SJCRH30 (cell line): ENCODE data around the gene PSORS1C2. TPM values are rescaled to one million over a fixed set of nuclear protein-coding genes. Genes with fewer than 3 reads are reported as not detected.

Source experiments
- DNase-seq, 2 experiments: peaks; one replicate each; pipeline ENCODE4 v3.0.0-alpha.2; 2015 to 2020
- H3K27ac ChIP-seq: fragments of 250-450 bp; sonication (Bioruptor Pico); 2 replicates; pipeline ENCODE4 v1.5.1; 2020; ENCODE audit warnings: mild to moderate bottlenecking, moderate library complexity
- H3K27me3 ChIP-seq: fragments of 250-450 bp; sonication (Bioruptor Pico); 2 replicates; pipeline ENCODE4 v1.5.1; 2020; ENCODE audit warnings: mild to moderate bottlenecking, moderate library complexity
- H3K36me3 ChIP-seq: fragments of 250-450 bp; sonication (Bioruptor Pico); 2 replicates; pipeline ENCODE4 v1.5.1; 2020; ENCODE audit warnings: mild to moderate bottlenecking, moderate library complexity
- H3K4me1 ChIP-seq: fragments of 250-450 bp; sonication (Bioruptor Pico); 2 replicates; pipeline ENCODE4 v1.5.1; 2020; ENCODE audit warnings: mild to moderate bottlenecking, moderate library complexity
- H3K4me3 ChIP-seq: fragments of 250-450 bp; sonication (Bioruptor Pico); 2 replicates; pipeline ENCODE4 v1.5.1; 2020; ENCODE audit warnings: mild to moderate bottlenecking, moderate library complexity
- H3K9me3 ChIP-seq: fragments of 250-450 bp; sonication (Bioruptor Pico); replicated peaks from 2 replicates; pipeline ENCODE4 v1.5.1; 2020; ENCODE audit warnings: mild to moderate bottlenecking, moderate library complexity
- total RNA-seq: library from RNA; depleted of rRNA; stranded (reverse); fragments of >200 nt; shearing (Covaris generic); gene quantifications from 2 replicates; pipeline ENCODE4 v1.2.3, GENCODE V29; 2014

PSORS1C2 gene
- total RNA-seq, 1 experiment from 2014 or later = not detected

DNA sequence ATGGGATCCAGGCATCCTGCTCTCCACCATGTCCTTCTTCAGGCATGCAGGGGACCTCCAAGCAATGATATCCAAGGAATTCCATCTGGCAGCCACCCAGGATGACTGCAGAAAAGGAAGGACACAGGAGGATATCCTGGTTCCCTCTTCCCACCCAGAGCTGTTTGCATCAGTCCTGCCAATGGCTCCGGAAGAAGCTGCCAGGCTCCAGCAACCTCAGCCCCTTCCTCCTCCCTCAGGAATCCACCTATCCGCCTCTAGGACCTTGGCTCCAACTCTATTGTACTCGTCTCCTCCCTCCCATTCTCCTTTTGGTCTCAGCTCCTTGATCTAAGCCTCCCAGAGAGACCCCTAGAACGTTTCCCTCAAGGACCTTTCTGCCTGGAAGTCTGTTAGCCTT, 733 bp upstream of the PSORS1C2 start:
- no peak for DNase-seq

DNA sequence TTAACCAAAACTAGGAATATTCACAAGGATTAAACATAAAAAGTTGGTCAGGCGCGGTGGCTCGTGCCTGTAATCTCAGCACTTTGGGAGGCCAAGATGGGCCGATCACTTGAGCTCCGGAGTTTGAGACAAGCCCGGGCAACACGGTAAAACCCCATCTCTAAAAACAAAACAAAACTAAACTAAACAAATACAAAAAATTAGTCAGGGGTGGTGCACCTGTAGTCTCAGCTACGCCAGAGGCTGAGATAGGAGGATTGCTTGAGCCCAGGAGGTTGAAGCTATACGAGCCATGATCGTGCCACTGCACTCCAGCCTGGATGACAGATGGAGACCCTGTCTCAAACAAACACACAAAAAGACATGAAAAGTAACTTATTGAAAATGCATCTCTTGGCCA, 3.2 kb downstream of the PSORS1C2 start:
- Histone ChIP-seq H3K9me3 (no peaks in the 10 kb centered on the region), H3K27me3 (no peaks in the 10 kb centered on the region), H3K4me1 (peaks cover 3% of the 10 kb centered on the region; the same call in 1 of the 2 replicates), H3K27ac (no peak overlapping the region), H3K4me3 (no peak overlapping the region), H3K36me3 (no peaks in the 10 kb centered on the region)
- no peak for DNase-seq

More for the DNA sequence above, 733 bp upstream of the PSORS1C2 start:
- no peaks in the 10 kb centered on the region for H3K27me3 ChIP-seq
- H3K4me1 ChIP-seq = peaks cover 22% of the 10 kb centered on the region
- H3K4me3 ChIP-seq = no peak overlapping the region
- H3K36me3 ChIP-seq = 0 out of 2 replicates have a peak, but pooled peaks cover 6% of the 10 kb centered on the region
- no peak overlapping the region for H3K27ac ChIP-seq
- no peaks in the 10 kb centered on the region for H3K9me3 ChIP-seq

DNA sequence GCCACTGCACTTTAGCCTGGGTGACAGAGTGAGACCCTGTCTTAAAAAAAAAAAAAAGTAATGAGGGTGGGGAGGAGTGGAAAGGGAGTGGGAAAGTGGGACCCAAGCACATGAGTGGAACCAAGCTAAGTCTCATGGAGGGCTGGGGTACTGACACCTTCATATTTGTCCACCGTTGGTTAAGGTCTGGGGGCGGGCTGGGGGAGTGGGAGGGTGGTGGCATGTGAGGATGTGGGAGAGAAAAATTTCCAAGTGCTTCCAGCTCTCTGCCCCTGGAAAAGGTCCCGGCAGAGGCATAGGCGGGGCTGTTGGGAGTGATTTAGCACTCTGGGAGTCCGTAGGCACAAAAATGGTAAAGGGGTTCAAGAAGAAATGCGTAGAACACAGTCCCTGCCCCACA, 6.1 kb downstream of the PSORS1C2 start:
- no peaks in the 10 kb centered on the region for H3K36me3 ChIP-seq
- no peaks in the 10 kb centered on the region for H3K9me3 ChIP-seq
- H3K4me1 ChIP-seq = peaks cover 2% of the 10 kb centered on the region; the same call in 1 of the 2 replicates
- no peak overlapping the region for H3K4me3 ChIP-seq
- H3K27me3 ChIP-seq = no peaks in the 10 kb centered on the region
- no peak for DNase-seq
- no peak overlapping the region for H3K27ac ChIP-seq

DNA sequence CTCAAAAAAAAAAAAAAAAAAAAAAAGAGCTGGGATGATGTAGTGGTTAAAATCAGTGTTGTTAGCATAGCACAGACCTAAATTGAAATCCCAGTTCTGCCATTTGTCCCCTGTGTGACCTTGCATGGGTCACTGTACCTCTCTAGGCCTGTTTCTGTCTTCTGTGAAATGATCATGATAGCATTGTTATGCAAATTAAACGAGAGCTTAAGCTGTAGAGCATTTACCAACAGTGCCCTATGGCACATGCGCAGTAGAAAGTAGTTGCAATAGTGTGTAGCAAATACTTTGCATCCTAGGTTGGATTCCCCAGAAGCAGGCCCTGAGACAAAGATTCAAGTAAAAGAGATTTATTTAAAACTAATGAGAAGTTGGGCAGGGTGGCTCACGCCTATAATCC, 7.3 kb downstream of the PSORS1C2 start:
- H3K4me3 ChIP-seq = no peak overlapping the region
- no peaks in the 10 kb centered on the region for H3K9me3 ChIP-seq
- H3K36me3 ChIP-seq = no peaks in the 10 kb centered on the region
- no peaks in the 10 kb centered on the region for H3K27me3 ChIP-seq
- H3K27ac ChIP-seq = no peak overlapping the region
- peaks cover 5% of the 10 kb centered on the region for H3K4me1 ChIP-seq
- DNase-seq = no peak

DNA sequence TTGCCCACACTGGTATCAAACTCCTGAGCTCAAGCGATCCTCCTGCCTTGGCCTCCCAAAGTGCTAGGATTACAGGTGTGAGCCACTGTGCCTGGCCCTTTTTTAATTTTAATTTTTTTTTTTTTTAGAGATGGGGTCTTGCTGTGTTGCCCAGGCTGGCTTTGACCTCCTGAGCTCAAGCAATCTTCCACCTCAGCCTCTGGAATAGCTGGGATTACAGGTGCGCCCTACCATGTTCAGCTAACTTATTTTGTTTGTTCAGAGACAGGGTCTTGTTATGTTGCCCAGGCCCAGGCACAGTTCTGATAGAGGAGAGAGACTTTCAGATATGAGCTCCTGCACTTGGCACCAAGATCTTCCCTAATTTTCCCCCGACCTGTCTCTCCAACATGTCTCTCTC, 8.1 kb downstream of the PSORS1C2 start:
- DNase-seq = no peak
- H3K27me3 ChIP-seq = no peaks in the 10 kb centered on the region
- no peaks in the 10 kb centered on the region for H3K9me3 ChIP-seq
- H3K27ac ChIP-seq = no peak overlapping the region
- H3K4me3 ChIP-seq = no peak overlapping the region
- no peaks in the 10 kb centered on the region for H3K36me3 ChIP-seq
- H3K4me1 ChIP-seq = peaks cover 13% of the 10 kb centered on the region

DNA sequence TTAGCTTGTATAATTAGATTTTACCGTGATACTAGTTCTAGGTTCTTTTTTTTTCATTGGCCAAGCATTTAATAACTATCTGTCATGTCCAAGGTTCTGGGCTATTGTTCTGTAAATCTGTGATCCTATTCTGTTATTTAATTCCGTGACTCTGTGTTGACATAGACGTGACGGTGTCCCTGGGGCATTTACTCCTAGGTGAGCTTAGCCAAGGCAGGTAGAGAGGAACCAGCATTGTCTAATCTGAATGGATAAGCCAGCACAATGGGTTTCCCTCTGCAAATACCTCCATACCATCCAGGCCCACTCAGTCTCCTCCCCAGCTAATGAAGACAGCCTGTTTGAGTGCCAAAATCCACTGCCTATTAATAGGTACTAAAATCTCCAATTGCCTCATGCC, 9.7 kb downstream of the PSORS1C2 start:
- no peak for DNase-seq
- no peaks in the 10 kb centered on the region for H3K9me3 ChIP-seq
- H3K27ac ChIP-seq = no peak overlapping the region
- H3K4me3 ChIP-seq = no peak overlapping the region
- no peaks in the 10 kb centered on the region for H3K36me3 ChIP-seq
- H3K27me3 ChIP-seq = no peaks in the 10 kb centered on the region
- peaks cover 23% of the 10 kb centered on the region for H3K4me1 ChIP-seq

DNA sequence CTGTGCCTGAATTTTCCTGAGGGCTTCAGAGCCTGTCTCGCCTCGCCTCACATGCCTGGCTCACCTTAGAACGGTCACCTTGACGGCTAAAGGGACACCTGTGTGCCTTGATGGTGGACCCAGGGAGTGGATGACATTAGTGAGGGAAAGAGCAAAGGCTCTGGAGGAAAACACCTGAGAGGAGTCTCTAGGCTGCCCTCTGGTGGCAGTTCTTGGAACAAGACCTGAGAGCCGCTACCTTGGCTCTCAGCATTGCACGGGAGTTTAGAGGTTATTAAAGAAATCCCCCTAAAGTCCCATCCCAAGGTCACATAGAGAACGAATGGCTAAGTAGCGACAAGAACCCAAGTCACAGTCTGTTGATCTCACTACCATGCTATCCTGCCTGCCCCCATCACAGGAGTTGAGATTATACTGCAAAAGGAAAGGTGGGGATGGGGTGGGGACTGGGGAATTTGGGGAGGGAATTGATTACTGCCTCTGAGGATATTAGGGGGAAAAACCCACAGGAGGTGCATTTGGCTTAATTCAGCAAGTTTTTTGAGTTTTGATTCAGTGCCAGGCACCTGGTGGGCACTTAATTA, 10.7 kb downstream of the PSORS1C2 start:
- Histone ChIP-seq H3K4me1 (peaks cover 26% of the 10 kb centered on the region), H3K9me3 (no peaks in the 10 kb centered on the region), H3K27ac (no peak overlapping the region), H3K27me3 (no peaks in the 10 kb centered on the region), H3K4me3 (no peak overlapping the region), H3K36me3 (no peaks in the 10 kb centered on the region)
- peak; percentile 54 to 77 for DNase-seq

DNA sequence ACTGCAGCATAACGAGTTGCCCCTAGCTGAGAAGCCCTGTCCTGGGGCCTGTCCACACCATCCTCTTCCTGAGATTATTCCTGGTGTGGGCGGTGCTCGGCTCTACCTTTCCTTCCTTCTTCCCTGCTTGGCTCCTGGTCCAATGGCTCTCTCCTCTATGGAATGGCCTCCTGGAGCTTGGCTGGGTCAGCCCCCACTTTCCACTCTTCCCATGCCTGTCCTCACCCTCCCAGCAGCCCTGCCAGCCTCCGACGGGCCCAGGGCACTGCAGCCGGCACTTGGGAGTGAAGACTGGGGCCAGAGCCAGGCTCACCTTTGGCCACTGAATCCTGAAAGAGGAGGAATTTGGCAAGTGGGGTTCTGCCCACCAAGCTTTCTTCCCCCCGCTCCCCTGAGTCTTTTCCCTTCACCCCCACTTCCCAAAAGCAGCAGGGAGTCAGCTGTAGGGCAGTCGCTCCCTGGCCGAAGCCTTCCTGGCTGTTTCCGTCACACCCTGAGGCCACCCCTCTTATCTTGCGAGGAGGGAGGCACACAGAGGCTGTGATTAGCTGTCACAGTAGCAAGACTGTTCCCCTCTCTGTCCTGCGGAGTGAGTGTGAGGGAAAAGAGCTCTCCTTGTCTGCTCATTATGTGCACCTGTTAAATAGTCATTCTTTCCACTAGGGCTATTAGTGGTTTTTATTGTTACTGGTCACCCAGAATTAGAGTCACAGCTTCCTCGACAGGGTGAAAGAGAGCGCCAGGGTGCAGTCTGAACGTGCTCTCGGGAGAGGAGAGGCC, 12.3 kb downstream of the PSORS1C2 start:
- Histone ChIP-seq H3K36me3 (no peaks in the 10 kb centered on the region), H3K27ac (peak overlapping the region; percentile 18), H3K9me3 (no peaks in the 10 kb centered on the region), H3K4me3 (no peak overlapping the region), H3K27me3 (no peaks in the 10 kb centered on the region), H3K4me1 (peaks cover 37% of the 10 kb centered on the region)
- DNase-seq = peak; percentile 51 to 67

DNA sequence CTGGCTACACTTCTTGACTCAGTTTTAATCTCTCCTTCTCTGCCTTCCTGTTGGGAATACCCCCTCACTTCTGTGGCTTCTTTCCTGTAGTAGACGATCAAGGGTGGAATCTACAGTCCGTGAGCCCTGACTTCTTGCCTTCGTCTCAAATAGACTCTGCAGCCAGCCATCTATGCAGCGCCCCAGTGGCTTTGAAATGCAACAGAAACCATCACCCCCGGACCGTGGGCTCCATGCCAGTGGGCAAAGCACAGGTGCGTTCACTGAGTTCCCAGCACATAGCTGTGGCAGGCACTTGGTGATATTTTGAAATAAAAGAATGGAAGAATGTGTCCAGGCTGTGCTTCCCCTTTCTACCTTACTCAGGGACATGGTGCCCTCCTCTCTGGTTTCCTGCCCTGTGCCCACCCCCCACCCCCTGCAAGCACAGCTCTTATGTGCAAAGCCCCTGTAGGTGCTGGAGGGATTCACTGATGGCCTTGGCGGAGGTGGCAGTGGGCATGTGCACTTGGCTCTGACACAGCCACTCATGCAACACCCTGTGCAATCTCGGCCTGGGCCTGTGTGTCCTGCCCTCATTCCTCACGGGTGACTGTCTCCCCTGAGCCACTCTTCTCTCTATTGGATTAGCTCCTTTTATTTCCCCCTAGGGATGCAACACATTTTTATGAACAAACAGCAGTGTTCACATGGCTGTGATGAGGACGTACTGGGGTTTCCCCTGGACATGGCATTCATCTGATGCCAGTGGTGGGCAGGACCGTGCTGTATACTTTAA, 13.1 kb downstream of the PSORS1C2 start:
- H3K27ac ChIP-seq = no peak overlapping the region
- DNase-seq = no peak

DNA sequence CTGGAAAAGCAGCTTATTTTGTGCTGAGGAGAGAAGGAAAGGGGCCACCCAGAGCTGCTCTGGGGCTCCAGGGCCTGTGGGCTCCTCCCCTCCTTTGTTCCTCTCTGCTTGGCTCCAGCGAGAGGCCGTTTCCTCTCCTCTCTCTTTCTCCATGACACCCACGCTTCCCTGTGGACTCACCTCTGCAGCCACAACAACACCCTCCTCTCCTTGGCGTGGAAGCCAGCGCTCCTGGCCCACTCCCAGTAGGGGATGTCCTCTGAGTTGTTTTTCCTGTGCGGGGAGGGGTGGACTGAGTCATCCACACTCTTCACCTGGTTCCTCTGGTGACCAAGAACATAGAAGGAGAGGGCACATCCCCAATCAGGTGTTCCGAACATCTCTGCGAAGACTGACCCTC, 13.7 kb downstream of the PSORS1C2 start:
- Histone ChIP-seq H3K4me1 (peaks cover 37% of the 10 kb centered on the region), H3K27ac (no peak overlapping the region), H3K9me3 (no peaks in the 10 kb centered on the region), H3K4me3 (no peak overlapping the region), H3K27me3 (no peaks in the 10 kb centered on the region), H3K36me3 (no peaks in the 10 kb centered on the region)
- DNase-seq = no peak

More for the DNA sequence above, 13.1 kb downstream of the PSORS1C2 start:
- Histone ChIP-seq H3K36me3 (no peaks in the 10 kb centered on the region), H3K4me1 (peaks cover 37% of the 10 kb centered on the region), H3K4me3 (no peak overlapping the region), H3K27me3 (no peaks in the 10 kb centered on the region), H3K9me3 (no peaks in the 10 kb centered on the region)

DNA sequence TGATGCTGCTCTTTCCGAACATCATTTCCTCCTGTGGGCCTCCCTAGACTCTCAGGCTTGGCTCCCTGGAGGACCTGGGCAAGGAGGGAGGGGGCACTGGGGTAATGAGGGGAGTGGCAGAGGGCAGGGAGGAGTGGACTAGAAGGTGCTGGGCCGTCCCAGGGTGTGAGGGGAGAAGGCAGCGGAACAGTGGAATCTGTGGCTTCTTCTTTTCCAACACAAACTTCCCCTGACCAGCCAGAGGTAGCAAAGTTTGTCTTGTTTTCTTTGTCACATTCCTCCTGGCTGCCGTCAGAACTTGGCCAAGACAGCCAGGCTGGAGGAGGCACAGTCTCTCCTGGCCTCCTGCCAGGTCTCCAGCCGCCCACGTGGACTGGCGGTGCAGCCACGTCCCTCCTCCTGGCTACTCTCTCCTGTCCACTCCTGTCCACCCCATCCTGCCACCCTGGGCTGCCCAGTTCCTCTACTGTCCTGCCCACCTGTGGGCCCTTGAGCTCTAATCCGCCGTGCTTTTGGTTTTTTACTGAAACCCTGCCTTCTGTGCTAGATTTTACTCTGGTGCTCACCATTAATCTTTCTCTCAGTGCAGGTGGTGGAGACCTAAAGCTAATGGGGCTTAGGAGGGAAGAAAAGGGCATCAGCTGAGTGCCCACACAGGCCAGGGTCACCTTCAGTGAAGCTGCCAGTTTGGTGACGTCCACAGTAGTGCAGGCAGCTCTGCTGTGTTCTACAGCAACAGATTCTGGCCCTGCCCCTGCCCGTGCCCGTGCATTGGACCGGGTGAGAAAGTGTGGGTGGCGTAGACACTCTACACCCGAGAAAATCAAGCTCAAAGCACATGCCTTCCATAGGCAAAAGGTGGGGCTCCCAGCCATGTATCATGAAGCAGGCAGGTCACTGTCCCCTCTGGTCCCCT, 15.8 kb downstream of the PSORS1C2 start:
- Histone ChIP-seq H3K27ac (no peak overlapping the region; the same call in 1 of the 2 replicates), H3K9me3 (no peaks in the 10 kb centered on the region), H3K36me3 (no peaks in the 10 kb centered on the region), H3K4me3 (no peak overlapping the region), H3K4me1 (peaks cover 37% of the 10 kb centered on the region), H3K27me3 (no peaks in the 10 kb centered on the region)
- DNase-seq = peak; percentile 75 to 77

DNA sequence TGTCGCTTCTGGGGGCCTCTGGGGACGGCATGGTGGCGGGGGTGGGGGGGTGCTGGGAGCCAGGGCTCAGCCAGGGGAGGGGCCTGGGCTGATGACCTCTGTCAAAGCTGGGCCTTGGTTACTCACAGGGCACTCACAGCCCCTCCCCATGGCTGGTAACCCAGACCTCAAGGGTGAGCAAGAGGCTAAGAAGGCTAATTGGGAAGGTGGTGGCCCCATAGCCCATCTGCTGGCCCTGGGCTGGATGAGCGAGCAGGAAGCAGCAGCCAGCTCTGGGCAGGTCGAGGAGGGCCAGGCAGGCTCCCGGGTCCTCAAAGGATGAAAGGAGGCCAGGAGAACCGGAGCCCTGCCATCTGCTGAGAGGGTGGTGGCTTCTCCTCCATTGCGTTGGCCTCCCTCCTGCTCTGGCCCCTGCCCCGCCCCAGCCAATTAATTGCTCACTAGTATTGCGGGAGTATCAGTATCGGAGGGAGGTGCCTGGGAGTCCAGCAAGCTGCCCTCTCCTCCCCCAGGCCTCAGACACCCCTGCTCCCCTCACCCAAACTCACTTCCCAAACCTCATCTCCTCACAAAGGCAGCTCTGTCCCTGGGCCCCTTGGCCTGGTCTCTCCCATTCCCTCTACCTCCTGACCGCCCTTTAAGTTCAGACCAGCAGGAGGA, 17.6 kb downstream of the PSORS1C2 start:
- Histone ChIP-seq H3K9me3 (no peaks in the 10 kb centered on the region), H3K4me1 (peaks cover 29% of the 10 kb centered on the region), H3K36me3 (no peaks in the 10 kb centered on the region), H3K27me3 (no peaks in the 10 kb centered on the region), H3K27ac (no peak overlapping the region), H3K4me3 (no peak overlapping the region)
- DNase-seq = no peak

DNA sequence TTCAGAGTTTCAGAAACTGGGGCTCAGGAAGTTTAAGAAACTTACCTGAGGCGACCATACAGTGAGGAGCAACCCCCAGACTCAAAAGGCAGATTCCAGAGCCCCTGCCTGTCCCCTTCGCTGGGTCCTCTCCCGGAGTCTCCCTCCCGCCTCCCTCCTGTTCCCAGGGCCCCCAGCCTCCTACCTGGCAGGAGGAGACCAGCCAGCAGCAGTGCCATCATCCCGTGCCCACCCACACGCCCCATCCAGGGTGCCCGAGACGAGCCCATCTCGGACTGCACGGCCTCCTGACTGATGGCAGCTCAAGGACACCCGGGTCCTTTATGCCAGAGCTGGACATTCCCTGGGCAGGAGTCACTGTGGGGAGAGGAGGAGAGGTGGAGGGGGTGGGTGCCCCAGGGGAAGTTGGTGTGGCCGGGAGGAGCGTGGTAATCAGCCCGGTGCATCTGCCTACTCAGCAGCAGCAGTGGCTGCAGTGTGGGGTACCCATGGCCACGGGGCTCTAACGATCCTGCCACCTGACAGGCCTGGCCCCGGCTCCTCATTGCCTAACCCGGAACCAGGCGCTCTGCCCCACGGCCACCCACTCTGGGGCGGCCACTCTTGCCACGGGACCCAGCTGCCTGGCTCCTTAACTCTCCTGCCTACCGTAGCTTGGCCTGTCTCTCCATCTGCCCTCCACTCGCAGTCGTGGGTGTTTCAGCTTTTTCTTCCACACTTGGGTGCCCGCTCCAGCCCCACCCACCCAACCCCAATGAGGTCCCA, 18.5 kb downstream of the PSORS1C2 start, which contains the start of gene CDSN:
CDSN (minus strand) TSS at position 296 of the 765 bp plus-strand sequence; CDS start at position 269, 27 bp downstream.
- no peak for DNase-seq
- Histone ChIP-seq H3K36me3 (no peaks in the 10 kb centered on the region), H3K27ac (no peak within 1 kb of the TSS), H3K9me3 (no peaks in the 10 kb centered on the region), H3K4me3 (no peak within 1 kb of the TSS), H3K27me3 (no peaks in the 10 kb centered on the region), H3K4me1 (peaks cover 21% of the 10 kb centered on the region)
